NCI-H2227 (cell line): ENCODE measurements around the gene ZFYVE28.
"Not testable (repeated sequence)": the region's sequence is repeated elsewhere in the genome, so short reads cannot be mapped to it uniquely, and the experiment has no call there.

Experiments used
- DNase-seq: peaks from one replicate; lab custom pipeline; 2025; ENCODE audit not compliant: unreplicated experiment; lab: John Stamatoyannopoulos, UW

ZFYVE28 gene

GRCh38 chr4:2393353-2394270 is 24.8 kb downstream of the ZFYVE28 start:
- DNase-seq = no peak

DNA sequence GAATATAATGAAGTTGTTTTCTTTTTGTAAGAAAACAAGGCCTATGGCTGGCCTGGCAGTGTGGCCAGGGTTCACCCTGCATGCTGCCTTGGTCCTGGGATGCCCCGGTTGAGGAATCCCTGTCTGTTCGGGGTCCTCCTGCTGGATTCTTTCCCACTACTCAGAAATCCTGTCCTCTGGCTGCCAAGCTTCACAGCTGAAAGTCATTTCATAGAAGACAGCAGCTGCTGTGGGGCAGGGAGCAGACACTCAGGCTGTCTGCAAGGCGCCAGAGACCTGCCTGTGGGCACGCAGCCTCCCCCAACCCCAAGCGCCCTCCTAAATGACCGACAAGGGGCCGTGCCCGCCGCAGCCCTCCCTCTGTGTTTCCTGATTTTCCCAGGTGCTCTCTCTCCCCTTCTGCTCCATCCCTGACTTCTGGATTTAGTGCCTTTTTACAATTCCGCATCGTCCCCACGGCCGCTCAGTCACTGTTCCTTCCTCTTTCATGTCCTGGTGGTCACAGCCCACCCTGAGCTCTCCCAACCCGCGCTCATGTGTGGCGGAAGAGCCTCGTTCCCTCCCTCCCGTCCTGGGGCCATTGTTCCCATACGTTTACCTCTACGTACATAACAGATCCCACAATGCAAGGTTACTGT is 27.5 kb downstream of the ZFYVE28 start:
- DNase-seq = no peak

DNA sequence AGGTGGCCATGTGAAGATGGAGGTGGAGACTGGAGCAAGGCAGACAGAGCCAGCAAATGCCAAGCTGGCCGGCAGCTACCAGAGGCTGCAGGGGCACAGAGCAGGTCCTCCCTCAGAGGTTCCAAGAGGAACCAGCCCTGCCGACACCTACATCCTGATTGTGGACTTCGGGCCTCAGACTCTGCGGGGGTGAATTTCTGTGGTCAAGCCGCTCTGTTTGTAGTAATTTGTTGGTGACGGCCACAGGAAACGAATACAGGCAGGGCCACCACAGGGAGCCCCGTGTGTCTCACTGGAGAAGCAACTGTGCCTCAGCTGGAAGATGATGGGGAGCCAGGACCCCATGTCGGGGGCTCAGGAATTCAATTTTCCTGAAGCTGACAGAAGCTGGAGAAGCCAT is 28.3 kb downstream of the ZFYVE28 start:
- no peak for DNase-seq

DNA sequence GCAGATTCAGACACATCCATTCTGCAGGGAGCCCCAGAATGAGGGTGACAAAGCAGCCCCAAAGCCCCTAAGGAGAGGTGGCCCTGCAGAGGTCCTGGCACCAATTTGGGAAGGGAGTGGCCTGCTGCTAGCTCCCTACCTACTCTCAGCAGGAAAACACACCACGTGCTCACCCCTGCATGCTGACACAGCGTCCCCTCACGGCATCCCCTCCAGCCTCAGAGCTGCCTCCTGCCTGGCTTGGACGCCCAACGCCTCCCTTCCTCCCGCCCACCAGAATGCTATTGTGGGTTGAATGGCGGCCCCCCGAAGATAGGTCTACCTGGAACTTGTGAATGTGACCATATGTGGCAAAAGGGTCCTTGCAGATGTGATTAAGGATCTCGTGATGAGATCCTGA is 28.8 kb downstream of the ZFYVE28 start:
- DNase-seq = no peak

- no peak for DNase-seq
Observed at GRCh38 chr4:2388429-2389182, 29.8 kb downstream of the ZFYVE28 start.

GRCh38 chr4:2387829-2388228 is 30.6 kb downstream of the ZFYVE28 start:
- DNase-seq = no peak

- DNase-seq = no peak
Observed at GRCh38 chr4:2387218-2387617, 31.2 kb downstream of the ZFYVE28 start.

- no peak for DNase-seq
Observed at GRCh38 chr4:2386717-2387116, 31.7 kb downstream of the ZFYVE28 start.

DNA sequence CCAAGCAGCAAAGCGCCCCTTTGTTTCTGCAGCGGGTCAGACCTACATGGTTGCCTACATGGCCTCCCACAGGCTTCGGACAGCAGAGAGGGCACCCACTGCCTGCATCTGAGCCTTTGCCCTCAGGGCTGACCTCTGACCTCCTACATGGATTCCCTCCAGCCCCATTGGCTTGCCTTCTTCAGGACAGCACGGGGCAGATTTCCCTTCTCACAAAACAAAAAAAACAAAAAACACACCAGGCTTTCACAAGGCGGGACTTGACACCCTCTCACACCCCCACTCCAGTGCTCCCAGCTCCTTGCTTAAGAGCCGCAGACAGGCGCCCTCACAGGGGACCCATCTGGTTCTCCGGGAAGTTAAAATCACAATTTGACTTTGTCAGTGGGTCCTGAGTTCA is 32.9 kb downstream of the ZFYVE28 start:
- DNase-seq = no peak

GRCh38 chr4:2384245-2384644 is 34.2 kb downstream of the ZFYVE28 start:
- no peak for DNase-seq

GRCh38 chr4:2383760-2384159 is 34.7 kb downstream of the ZFYVE28 start:
- no peak for DNase-seq

DNA sequence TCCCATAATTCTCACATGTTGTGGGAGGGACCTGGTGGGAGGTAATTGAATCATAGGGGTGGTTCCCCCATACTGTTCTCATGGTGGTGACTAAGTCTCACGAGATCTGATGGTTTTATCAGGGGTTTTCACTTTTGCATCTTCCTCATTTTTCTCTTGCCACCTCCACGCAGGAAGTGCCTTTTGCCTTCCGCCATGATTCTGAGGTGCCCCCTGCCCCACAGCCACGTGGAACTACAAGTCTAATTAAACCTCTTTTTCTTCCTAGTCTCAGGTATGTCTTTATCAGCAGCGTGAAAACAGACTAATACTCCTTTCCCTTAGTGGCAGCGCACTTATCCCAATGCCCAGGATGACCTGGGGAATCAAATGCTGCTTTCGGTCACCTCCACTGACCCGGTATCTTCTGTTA is 35.2 kb downstream of the ZFYVE28 start:
- not testable (repeated sequence) for DNase-seq

GRCh38 chr4:2382769-2383202 is 35.7 kb downstream of the ZFYVE28 start:
- DNase-seq = not testable (repeated sequence)

DNA sequence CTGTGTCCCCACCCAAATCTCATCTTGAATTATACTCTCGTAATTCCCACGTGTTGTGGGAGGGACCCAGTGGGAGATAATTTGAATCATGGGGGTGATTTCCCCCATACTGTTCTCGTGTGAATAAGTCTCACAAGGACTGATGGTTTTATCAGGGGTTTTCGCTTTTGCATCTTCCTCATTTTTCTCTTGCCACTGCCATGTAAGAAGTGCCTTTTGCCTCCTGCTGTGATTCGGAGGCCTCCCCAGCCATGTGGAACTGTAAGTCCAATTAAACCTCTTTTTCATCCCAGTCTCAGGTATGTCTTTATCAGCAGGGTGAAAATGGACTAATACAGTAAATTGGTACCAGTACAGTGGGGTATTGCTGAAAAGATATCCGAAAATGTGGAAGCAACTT is 37.9 kb downstream of the ZFYVE28 start:
- DNase-seq = not testable (repeated sequence)

DNA sequence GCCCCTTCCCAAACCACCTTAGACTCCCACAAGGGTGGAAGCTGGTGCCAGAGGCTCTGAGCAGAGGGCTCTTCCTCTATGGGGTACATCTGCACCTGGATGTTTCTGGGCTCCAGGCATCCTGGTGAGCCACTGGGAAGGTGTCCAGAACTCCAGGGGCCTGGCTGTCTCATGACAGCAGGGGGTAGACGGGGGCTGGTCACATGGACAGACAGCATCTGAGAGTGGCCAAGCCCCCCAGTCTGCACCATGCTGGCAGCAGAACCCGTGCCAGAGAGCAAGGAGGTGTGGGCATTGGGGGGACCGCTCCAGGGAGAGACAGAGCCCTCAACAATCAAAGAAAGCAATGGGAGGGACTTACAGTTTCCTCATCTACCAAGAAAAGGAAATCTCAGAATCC is 39.5 kb downstream of the ZFYVE28 start:
- no peak for DNase-seq

- no peak for DNase-seq
Observed at GRCh38 chr4:2378401-2378800, 40.0 kb downstream of the ZFYVE28 start.

DNA sequence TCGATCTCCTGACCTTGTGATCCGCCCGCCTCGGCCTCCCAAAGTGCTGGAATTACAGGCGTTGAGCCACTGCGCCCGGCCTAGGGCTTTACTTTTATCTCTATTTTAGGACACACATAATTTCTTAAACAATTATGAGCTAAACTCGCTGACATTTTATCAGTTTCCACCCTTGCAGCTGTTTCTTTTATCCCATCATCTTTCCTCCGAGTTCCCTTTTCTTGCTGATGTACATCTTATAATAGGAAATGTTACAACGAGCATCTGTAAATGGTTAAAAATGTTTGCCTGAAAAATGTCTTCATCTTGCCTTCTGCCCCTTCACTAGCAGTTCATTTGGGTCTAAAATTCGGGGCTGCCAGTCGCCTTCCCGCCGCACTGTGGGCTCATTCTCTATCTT is 41.2 kb downstream of the ZFYVE28 start:
- no peak for DNase-seq

GRCh38 chr4:2375427-2375826 is 43.0 kb downstream of the ZFYVE28 start:
- DNase-seq = no peak

DNA sequence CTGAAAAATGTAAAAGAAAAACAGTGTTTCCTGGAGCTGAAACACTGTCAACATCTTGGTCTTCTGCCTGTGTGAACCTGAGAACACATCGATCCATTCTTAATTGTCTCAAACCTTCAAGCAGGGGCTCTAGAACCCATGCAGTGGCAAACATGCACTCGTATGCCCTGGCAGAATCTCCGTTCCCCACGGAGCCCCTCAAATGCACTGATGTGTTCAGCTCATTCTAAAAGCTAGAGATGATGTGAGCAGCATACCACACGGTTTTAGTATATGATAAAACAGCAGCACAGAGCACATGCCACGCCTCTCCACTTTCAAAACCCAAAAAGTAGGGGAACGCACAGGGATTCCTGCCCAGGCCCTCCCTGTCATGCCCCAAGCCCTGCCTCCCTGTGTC is 44.9 kb downstream of the ZFYVE28 start:
- no peak for DNase-seq

GRCh38 chr4:2372488-2373030 is 45.9 kb downstream of the ZFYVE28 start:
- no peak for DNase-seq

DNA sequence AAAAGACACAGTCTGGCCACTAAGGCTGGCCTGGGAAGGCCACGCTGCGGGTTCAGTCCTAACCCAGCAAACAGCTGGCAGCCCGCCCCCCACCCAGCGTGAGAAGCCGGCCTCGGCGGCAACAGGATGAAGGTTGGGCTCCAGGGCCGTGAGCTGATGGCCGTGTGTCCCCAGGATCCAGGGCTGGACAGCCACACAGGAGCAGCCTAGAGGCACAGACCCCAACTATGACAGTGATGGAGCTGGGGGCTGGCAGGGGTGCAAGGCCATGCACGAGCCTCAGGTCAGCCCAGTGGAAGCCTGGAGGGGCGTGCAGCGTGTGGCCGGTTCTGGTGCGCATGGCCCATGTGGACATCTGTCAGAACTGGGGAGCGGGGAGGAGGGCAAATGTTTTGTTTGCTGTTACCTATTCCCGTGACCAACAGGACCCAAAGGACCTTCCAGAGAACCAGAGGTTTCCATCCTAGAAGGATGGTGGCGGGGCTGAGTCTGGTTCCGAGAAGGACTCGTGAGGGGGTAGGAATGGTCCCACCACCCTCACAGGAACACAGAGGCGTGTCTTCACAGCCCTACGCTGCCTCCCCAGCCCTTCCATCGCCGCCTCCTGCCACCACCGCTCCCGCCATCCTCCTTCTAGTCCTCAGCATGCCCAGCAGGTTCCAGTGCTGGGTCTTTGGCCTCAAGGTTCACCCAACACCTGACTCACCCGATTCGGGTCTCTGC is 46.5 kb downstream of the ZFYVE28 start:
- no peak for DNase-seq
